IPS-18c (cell line): ENCODE results near the gene THEM4.

Experiments
- H3K4me3 ChIP-seq: 2 replicates; pipeline ENCODE4 v1.7.0; 2013; ENCODE audit warnings: low read depth, mild to moderate bottlenecking, low read length, moderate library complexity; ENCODE audit not compliant: insufficient read depth
- H3K9me3 ChIP-seq: one replicate; pipeline ENCODE4 v1.6.1; 2013; ENCODE audit warnings: mild to moderate bottlenecking, low read length, moderate library complexity; ENCODE audit not compliant: control insufficient read depth, insufficient read depth

THEM4 gene

GRCh38 chr1:151834239-151834638 lies 75.1 kb downstream of the THEM4 start:
- Histone ChIP-seq H3K9me3 (no peaks in the 10 kb centered on the region), H3K4me3 (no peak overlapping the region)

- no peaks in the 10 kb centered on the region for H3K9me3 ChIP-seq
- H3K4me3 ChIP-seq = no peak overlapping the region
These were observed 76.0 kb downstream of the THEM4 start for GRCh38 chr1:151833172-151833900.

GRCh38 chr1:151832318-151832980 lies 76.9 kb downstream of the THEM4 start:
- Histone ChIP-seq H3K4me3 (no peak overlapping the region), H3K9me3 (no peaks in the 10 kb centered on the region)

GRCh38 chr1:151831605-151832004 lies 77.7 kb downstream of the THEM4 start, which contains the start of gene RORC:
Gene RORC (minus strand): TSS chr1:151831802. CDS start chr1:151831764, 38 bp downstream.
- Histone ChIP-seq H3K9me3 (no peaks in the 10 kb centered on the region), H3K4me3 (no peak within 1 kb of the TSS)

- Histone ChIP-seq H3K9me3 (no peaks in the 10 kb centered on the region), H3K4me3 (no peak overlapping the region)
These were observed 78.1 kb downstream of the THEM4 start for GRCh38 chr1:151831256-151831591.

GRCh38 chr1:151830055-151830454 lies 79.3 kb downstream of the THEM4 start:
- Histone ChIP-seq H3K4me3 (no peak overlapping the region), H3K9me3 (no peaks in the 10 kb centered on the region)

- Histone ChIP-seq H3K4me3 (no peak overlapping the region), H3K9me3 (no peaks in the 10 kb centered on the region)
These were observed 79.8 kb downstream of the THEM4 start for GRCh38 chr1:151829352-151830046.

GRCh38 chr1:151828921-151829320 lies 80.4 kb downstream of the THEM4 start:
- Histone ChIP-seq H3K4me3 (no peak overlapping the region), H3K9me3 (no peaks in the 10 kb centered on the region)

- Histone ChIP-seq H3K4me3 (no peak overlapping the region), H3K9me3 (no peaks in the 10 kb centered on the region)
These were observed 81.5 kb downstream of the THEM4 start for GRCh38 chr1:151827853-151828252.

- Histone ChIP-seq H3K9me3 (no peaks in the 10 kb centered on the region), H3K4me3 (peak overlapping the region; percentile 11; the same call in 1 of the 2 replicates)
These were observed 83.3 kb downstream of the THEM4 start for GRCh38 chr1:151825751-151826660.

- no peaks in the 10 kb centered on the region for H3K9me3 ChIP-seq
These were observed 84.1 kb downstream of the THEM4 start for GRCh38 chr1:151825204-151825603.

More at GRCh38 chr1:151825204-151825603, 84.1 kb downstream of the THEM4 start:
- H3K4me3 ChIP-seq = no peak overlapping the region; the same call in 1 of the 2 replicates
